MM.1S (cell line): ENCODE results near the gene ZNF236.

ENCODE experiments used
- DNase-seq: peaks from one replicate; pipeline ENCODE4 v3.0.0-alpha.2; 2015
- H2AFZ ChIP-seq: fragments of 300-600 bp; sonication (generic); 2 replicates; pipeline ENCODE4 v1.6.0; 2016; ENCODE audit warnings: antibody characterized with exemption, low read length
- H3F3A ChIP-seq: fragments of 300-600 bp; sonication (generic); 2 replicates; pipeline ENCODE4 v1.6.1; 2016; ENCODE audit warnings: mild to moderate bottlenecking, antibody characterized with exemption, low read length, moderate library complexity, mixed read lengths; ENCODE audit not compliant: insufficient read depth
- H3K27ac ChIP-seq: fragments of 300-600 bp; sonication (generic); 2 replicates; pipeline ENCODE4 v1.5.1; 2016; ENCODE audit warnings: mild to moderate bottlenecking, low read length
- H3K27me3 ChIP-seq: fragments of 300-600 bp; sonication (generic); replicated peaks from 2 replicates; pipeline ENCODE4 v1.6.0; 2016; ENCODE audit warnings: low read length; ENCODE audit not compliant: insufficient read depth
- H3K36me3 ChIP-seq: fragments of 300-600 bp; sonication (generic); replicated peaks from 2 replicates; pipeline ENCODE4 v1.6.1; 2016; ENCODE audit warnings: mild to moderate bottlenecking, low read length, mixed read lengths; ENCODE audit not compliant: insufficient read depth
- H3K4me1 ChIP-seq: fragments of 300-600 bp; sonication (generic); 2 replicates; pipeline ENCODE4 v1.6.1; 2016; ENCODE audit warnings: low read length, mixed read lengths
- H3K4me2 ChIP-seq: fragments of 300-600 bp; sonication (generic); 2 replicates; pipeline ENCODE4 v1.6.0; 2016; ENCODE audit warnings: low read depth, low read length
- H3K4me3 ChIP-seq: fragments of 300-600 bp; sonication (generic); 2 replicates; pipeline ENCODE4 v1.5.1; 2016; ENCODE audit warnings: low read length, mixed read lengths
- H3K79me2 ChIP-seq: fragments of 300-600 bp; sonication (generic); 2 replicates; pipeline ENCODE4 v1.6.1; 2016; ENCODE audit warnings: mixed run types, low read length, mixed read lengths
- H3K9ac ChIP-seq: fragments of 300-600 bp; sonication (generic); 2 replicates; pipeline ENCODE4 v1.6.1; 2016; ENCODE audit warnings: low read length, mixed read lengths
- H3K9me2 ChIP-seq: fragments of 300-600 bp; sonication (generic); replicated peaks from 2 replicates; pipeline ENCODE4 v1.6.1; 2016; ENCODE audit warnings: mild to moderate bottlenecking, low read length, mixed read lengths; ENCODE audit not compliant: insufficient read depth
- H3K9me3 ChIP-seq: fragments of 300-600 bp; sonication (generic); replicated peaks from 2 replicates; pipeline ENCODE4 v1.6.1; 2016; ENCODE audit warnings: mild to moderate bottlenecking, low read length, mixed read lengths; ENCODE audit not compliant: insufficient read depth
- H4K20me1 ChIP-seq: fragments of 300-600 bp; sonication (generic); 2 replicates; pipeline ENCODE4 v1.6.1; 2016; ENCODE audit warnings: mild to moderate bottlenecking, low read length, moderate library complexity, mixed read lengths; ENCODE audit not compliant: insufficient read depth
- EZH2 ChIP-seq: fragments of 300-600 bp; sonication (generic); optimal IDR thresholded peaks from 2 replicates; pipeline ENCODE3; 2017; ENCODE audit warnings: low read depth, mild to moderate bottlenecking, antibody characterized with exemption, low read length, mixed read lengths
- EZH2phosphoT487 ChIP-seq: fragments of 300-600 bp; sonication (generic); IDR thresholded peaks from 2 replicates; pipeline ENCODE4 v1.6.1; 2018; ENCODE audit warnings: antibody characterized with exemption, low read length
- TF ChIP-seq, protein P1 (sequence below): fragments of 300-600 bp; sonication (generic); IDR thresholded peaks from 2 replicates; pipeline ENCODE4 v1.5.1; 2016; ENCODE audit warnings: antibody characterized with exemption, low read length, mixed read lengths

ZNF236 gene

GRCh38 chr18:77013811-77014521 is 191.6 kb downstream of the ZNF236 start:
- no peaks in the 10 kb centered on the region for H3K36me3 ChIP-seq

DNA sequence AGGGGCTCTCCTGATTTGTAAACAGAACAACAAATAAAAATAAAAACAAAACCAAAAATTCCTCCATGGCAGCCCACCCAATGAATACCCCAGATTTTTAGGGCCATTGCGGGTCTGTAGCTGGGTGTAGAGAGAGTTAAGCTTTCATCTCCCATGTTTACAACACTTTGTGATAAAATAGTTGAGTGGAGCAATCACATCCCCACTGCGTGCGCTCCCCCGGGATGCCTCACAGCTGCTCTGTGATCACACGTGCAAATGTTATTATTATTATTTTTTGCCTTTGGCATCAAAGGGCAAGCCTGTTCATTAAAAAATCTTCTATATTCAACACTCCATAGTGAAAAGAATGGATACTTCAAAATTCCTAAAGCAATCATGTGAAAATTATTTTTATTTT is 192.2 kb downstream of the ZNF236 start:
- Histone ChIP-seq H3K79me2 (no peaks in the 10 kb centered on the region), H3K4me3 (no peak overlapping the region), H3K4me1 (no peaks in the 10 kb centered on the region), H3K27ac (no peak overlapping the region), H3K36me3 (no peaks in the 10 kb centered on the region), H3K9me2 (no peaks in the 10 kb centered on the region), H3K27me3 (no peaks in the 10 kb centered on the region), H2AFZ (no peak overlapping the region), H3K9me3 (no peaks in the 10 kb centered on the region), H3K4me2 (no peak overlapping the region), H3F3A (no peaks in the 10 kb centered on the region), H3K9ac (no peak overlapping the region), H4K20me1 (no peaks in the 10 kb centered on the region)
- DNase-seq, result no peak
- TF ChIP-seq EZH2 (no peak), EZH2phosphoT487 (no peak)
- TF ChIP-seq, protein P1, sequence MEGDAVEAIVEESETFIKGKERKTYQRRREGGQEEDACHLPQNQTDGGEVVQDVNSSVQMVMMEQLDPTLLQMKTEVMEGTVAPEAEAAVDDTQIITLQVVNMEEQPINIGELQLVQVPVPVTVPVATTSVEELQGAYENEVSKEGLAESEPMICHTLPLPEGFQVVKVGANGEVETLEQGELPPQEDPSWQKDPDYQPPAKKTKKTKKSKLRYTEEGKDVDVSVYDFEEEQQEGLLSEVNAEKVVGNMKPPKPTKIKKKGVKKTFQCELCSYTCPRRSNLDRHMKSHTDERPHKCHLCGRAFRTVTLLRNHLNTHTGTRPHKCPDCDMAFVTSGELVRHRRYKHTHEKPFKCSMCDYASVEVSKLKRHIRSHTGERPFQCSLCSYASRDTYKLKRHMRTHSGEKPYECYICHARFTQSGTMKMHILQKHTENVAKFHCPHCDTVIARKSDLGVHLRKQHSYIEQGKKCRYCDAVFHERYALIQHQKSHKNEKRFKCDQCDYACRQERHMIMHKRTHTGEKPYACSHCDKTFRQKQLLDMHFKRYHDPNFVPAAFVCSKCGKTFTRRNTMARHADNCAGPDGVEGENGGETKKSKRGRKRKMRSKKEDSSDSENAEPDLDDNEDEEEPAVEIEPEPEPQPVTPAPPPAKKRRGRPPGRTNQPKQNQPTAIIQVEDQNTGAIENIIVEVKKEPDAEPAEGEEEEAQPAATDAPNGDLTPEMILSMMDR, result no peak

More at GRCh38 chr18:77013811-77014521, 191.6 kb downstream of the ZNF236 start:
- TF ChIP-seq EZH2 (no peak), EZH2phosphoT487 (no peak)
- TF ChIP-seq, protein P1, result no peak
- no peaks in the 10 kb centered on the region for H3K79me2 ChIP-seq
- no peaks in the 10 kb centered on the region for H4K20me1 ChIP-seq
- H3K4me1 ChIP-seq, result no peaks in the 10 kb centered on the region
- no peak overlapping the region for H3K9ac ChIP-seq
- no peaks in the 10 kb centered on the region for H3K9me3 ChIP-seq
- no peak overlapping the region for H2AFZ ChIP-seq
- no peak overlapping the region for H3K4me3 ChIP-seq
- no peak overlapping the region for H3K27ac ChIP-seq
- no peak overlapping the region for H3K4me2 ChIP-seq
- H3F3A ChIP-seq, result no peaks in the 10 kb centered on the region
- DNase-seq, result no peak
- H3K27me3 ChIP-seq, result no peaks in the 10 kb centered on the region
- no peaks in the 10 kb centered on the region for H3K9me2 ChIP-seq

GRCh38 chr18:77015169-77015568 is 192.8 kb downstream of the ZNF236 start:
- H3K4me3 ChIP-seq, result no peak overlapping the region
- H3K27me3 ChIP-seq, result no peaks in the 10 kb centered on the region
- H4K20me1 ChIP-seq, result no peaks in the 10 kb centered on the region
- TF ChIP-seq EZH2, result no peak
- TF ChIP-seq EZH2phosphoT487, result no peak
- TF ChIP-seq, protein P1, result no peak
- no peaks in the 10 kb centered on the region for H3K4me1 ChIP-seq
- no peak overlapping the region for H3K27ac ChIP-seq
- no peak for DNase-seq
- no peaks in the 10 kb centered on the region for H3K36me3 ChIP-seq
- H3K79me2 ChIP-seq, result no peaks in the 10 kb centered on the region
- H3F3A ChIP-seq, result no peaks in the 10 kb centered on the region
- no peak overlapping the region for H3K9ac ChIP-seq
- H2AFZ ChIP-seq, result no peak overlapping the region
- no peak overlapping the region for H3K4me2 ChIP-seq
- no peaks in the 10 kb centered on the region for H3K9me3 ChIP-seq
- H3K9me2 ChIP-seq, result no peaks in the 10 kb centered on the region
